Activated naive CD4-positive, alpha-beta T cell treated with anti-CD3 and anti-CD28 coated beads, Interleukin-2, amount 10 ng/mL, durations not matched to agents 7 days and 5 days (primary cell): ENCODE measurements around the gene BTN2A1.
"Not testable (repeated sequence)": the region's sequence is repeated elsewhere in the genome, so short reads cannot be mapped to it uniquely, and the experiment has no call there.

Experiments used
- CTCF ChIA-PET: fragments of 350-600 bp; sonication (Branson Sonifier 250); formaldehyde crosslinking; loops from one replicate; lab custom pipeline; 2021; ENCODE audit warnings: antibody characterized with exemption; lab: Charles Lee
- DNase-seq: peaks from one replicate; pipeline ENCODE4 v3.0.0-alpha.2; 2020
- H3K27ac Mint-ChIP-seq: one replicate; pipeline ENCODE4 v1.8.0; 2021; ENCODE audit warnings: mild to moderate bottlenecking, moderate library complexity, mixed read lengths
- H3K27me3 Mint-ChIP-seq: one replicate; pipeline ENCODE4 v1.8.0; 2021; ENCODE audit warnings: mild to moderate bottlenecking, mixed read lengths
- H3K36me3 Mint-ChIP-seq: one replicate; pipeline ENCODE4 v1.8.0; 2021; ENCODE audit warnings: mixed read lengths
- H3K4me1 Mint-ChIP-seq: one replicate; pipeline ENCODE4 v1.8.0; 2021; ENCODE audit warnings: mixed read lengths
- H3K4me3 Mint-ChIP-seq: one replicate; pipeline ENCODE4 v1.8.0; 2021; ENCODE audit warnings: mild to moderate bottlenecking, moderate library complexity, mixed read lengths
- H3K9me3 Mint-ChIP-seq: one replicate; pipeline ENCODE4 v1.8.0; 2021; ENCODE audit warnings: mixed read lengths

BTN2A1 gene

GRCh38 chr6:26441977-26442376, 15.8 kb upstream of the BTN2A1 start:
- Mint-ChIP-seq H3K4me3 (peak overlapping the region; percentile 92), H3K27me3 (no peaks in the 10 kb centered on the region), H3K9me3 (no peaks in the 10 kb centered on the region), H3K27ac (peak overlapping the region; percentile 40), H3K4me1 (peaks cover 64% of the 10 kb centered on the region), H3K36me3 (peaks cover 46% of the 10 kb centered on the region)
- DNase-seq = no peak
- CTCF ChIA-PET = no interaction called here

- DNase-seq = peak; percentile 34
- Mint-ChIP-seq H3K9me3 (no peaks in the 10 kb centered on the region), H3K27me3 (no peaks in the 10 kb centered on the region), H3K36me3 (peaks cover 78% of the 10 kb centered on the region), H3K27ac (peak overlapping the region; percentile 78), H3K4me1 (peaks cover 53% of the 10 kb centered on the region), H3K4me3 (no peak overlapping the region)
- CTCF ChIA-PET = interaction anchor here (1.0 kb wide), 1 partner anchor 10 kb away, joined by 3 read pairs; no protein-coding TSS in a partner anchor
Measured at GRCh38 chr6:26445934-26446667, 11.7 kb upstream of the BTN2A1 start.

- no peaks in the 10 kb centered on the region for H3K27me3 Mint-ChIP-seq
- peaks cover 86% of the 10 kb centered on the region for H3K36me3 Mint-ChIP-seq
- CTCF ChIA-PET = no interaction called here
- no peak overlapping the region for H3K27ac Mint-ChIP-seq
- H3K4me1 Mint-ChIP-seq = peaks cover 47% of the 10 kb centered on the region
- no peak overlapping the region for H3K4me3 Mint-ChIP-seq
- no peaks in the 10 kb centered on the region for H3K9me3 Mint-ChIP-seq
- no peak for DNase-seq
Measured at GRCh38 chr6:26447257-26447656, 10.5 kb upstream of the BTN2A1 start.

GRCh38 chr6:26450240-26450639, 7.5 kb upstream of the BTN2A1 start:
- Mint-ChIP-seq H3K27ac (no peak overlapping the region), H3K9me3 (no peaks in the 10 kb centered on the region), H3K4me3 (no peak overlapping the region), H3K27me3 (no peaks in the 10 kb centered on the region), H3K4me1 (peaks cover 20% of the 10 kb centered on the region), H3K36me3 (peaks cover 62% of the 10 kb centered on the region)
- CTCF ChIA-PET = no interaction called here
- DNase-seq = no peak

GRCh38 chr6:26452631-26453235, 5.0 kb upstream of the BTN2A1 start:
- no peak overlapping the region for H3K27ac Mint-ChIP-seq
- no peaks in the 10 kb centered on the region for H3K27me3 Mint-ChIP-seq
- no peak for DNase-seq
- CTCF ChIA-PET = interaction anchor here (0.6 kb wide), 1 partner anchor 109 kb away, joined by 3 read pairs; no protein-coding TSS in a partner anchor
- no peaks in the 10 kb centered on the region for H3K9me3 Mint-ChIP-seq
- peaks cover 51% of the 10 kb centered on the region for H3K36me3 Mint-ChIP-seq
- H3K4me1 Mint-ChIP-seq = peaks cover 17% of the 10 kb centered on the region
- no peak overlapping the region for H3K4me3 Mint-ChIP-seq

- no peak for DNase-seq
- H3K36me3 Mint-ChIP-seq = peaks cover 47% of the 10 kb centered on the region
- no peaks in the 10 kb centered on the region for H3K27me3 Mint-ChIP-seq
- no peak overlapping the region for H3K27ac Mint-ChIP-seq
- CTCF ChIA-PET = no interaction called here
- H3K4me3 Mint-ChIP-seq = no peak overlapping the region
- H3K4me1 Mint-ChIP-seq = peaks cover 28% of the 10 kb centered on the region
- H3K9me3 Mint-ChIP-seq = no peaks in the 10 kb centered on the region
Measured at GRCh38 chr6:26454631-26455030, 3.1 kb upstream of the BTN2A1 start.

GRCh38 chr6:26455357-26455970, 2.3 kb upstream of the BTN2A1 start:
- Mint-ChIP-seq H3K36me3 (peaks cover 49% of the 10 kb centered on the region), H3K27me3 (no peaks in the 10 kb centered on the region), H3K27ac (no peak overlapping the region), H3K4me1 (peaks cover 36% of the 10 kb centered on the region), H3K4me3 (no peak overlapping the region), H3K9me3 (no peaks in the 10 kb centered on the region)
- DNase-seq = no peak
- CTCF ChIA-PET = interaction anchor here (1.2 kb wide), 1 partner anchor 10 kb away, joined by 3 read pairs; no protein-coding TSS in a partner anchor

GRCh38 chr6:26457264-26457805, 420 bp upstream of the BTN2A1 start:
- H3K36me3 Mint-ChIP-seq = peaks cover 46% of the 10 kb centered on the region
- no peaks in the 10 kb centered on the region for H3K27me3 Mint-ChIP-seq
- peak overlapping the region; percentile 97 for H3K4me3 Mint-ChIP-seq
- CTCF ChIA-PET = no interaction called here
- no peaks in the 10 kb centered on the region for H3K9me3 Mint-ChIP-seq
- H3K4me1 Mint-ChIP-seq = peaks cover 51% of the 10 kb centered on the region
- H3K27ac Mint-ChIP-seq = peak overlapping the region; percentile 93
- peak; percentile 35 for DNase-seq

GRCh38 chr6:26459023-26459810, 1.5 kb downstream of the BTN2A1 start:
- Mint-ChIP-seq H3K36me3 (peaks cover 65% of the 10 kb centered on the region), H3K4me1 (peaks cover 64% of the 10 kb centered on the region), H3K27me3 (no peaks in the 10 kb centered on the region), H3K9me3 (no peaks in the 10 kb centered on the region), H3K4me3 (peak overlapping the region; percentile 53), H3K27ac (no peak overlapping the region)
- CTCF ChIA-PET = no interaction called here
- no peak for DNase-seq

- CTCF ChIA-PET, H3K27ac Mint-ChIP-seq, H3K4me3 Mint-ChIP-seq, H3K27me3 Mint-ChIP-seq, H3K9me3 Mint-ChIP-seq, DNase-seq: not testable (repeated sequence)
- peaks cover 71% of the 10 kb centered on the region for H3K4me1 Mint-ChIP-seq
- H3K36me3 Mint-ChIP-seq = peaks cover 81% of the 10 kb centered on the region
Measured at GRCh38 chr6:26461353-26461752, 3.6 kb downstream of the BTN2A1 start.

- peaks cover 92% of the 10 kb centered on the region for H3K36me3 Mint-ChIP-seq
- no peaks in the 10 kb centered on the region for H3K9me3 Mint-ChIP-seq
- peak overlapping the region; percentile 0 for H3K27ac Mint-ChIP-seq
- no peak overlapping the region for H3K4me3 Mint-ChIP-seq
- H3K4me1 Mint-ChIP-seq = peaks cover 53% of the 10 kb centered on the region
- CTCF ChIA-PET = no interaction called here
- H3K27me3 Mint-ChIP-seq = no peaks in the 10 kb centered on the region
- DNase-seq = no peak
Measured at GRCh38 chr6:26464014-26464413, 6.3 kb downstream of the BTN2A1 start.

- H3K4me1 Mint-ChIP-seq = peaks cover 47% of the 10 kb centered on the region
- peaks cover 89% of the 10 kb centered on the region for H3K36me3 Mint-ChIP-seq
- DNase-seq = no peak
- H3K9me3 Mint-ChIP-seq = no peaks in the 10 kb centered on the region
- H3K4me3 Mint-ChIP-seq = no peak overlapping the region
- H3K27ac Mint-ChIP-seq = peak overlapping the region; percentile 0
- H3K27me3 Mint-ChIP-seq = no peaks in the 10 kb centered on the region
- CTCF ChIA-PET = no interaction called here
Measured at GRCh38 chr6:26464416-26465131, 6.8 kb downstream of the BTN2A1 start.

GRCh38 chr6:26465776-26466175, 8.0 kb downstream of the BTN2A1 start:
- Mint-ChIP-seq H3K4me1 (peaks cover 35% of the 10 kb centered on the region), H3K4me3 (no peak overlapping the region), H3K27me3 (no peaks in the 10 kb centered on the region), H3K36me3 (peaks cover 85% of the 10 kb centered on the region), H3K27ac (no peak overlapping the region), H3K9me3 (no peaks in the 10 kb centered on the region)
- no peak for DNase-seq
- CTCF ChIA-PET = no interaction called here
